Activated CD4-positive, alpha-beta T cell treated with anti-CD3 and anti-CD28 coated beads, Interleukin-2, Interleukin-4, amounts not matched to agents 100 ng/mL and 50 ng/mL, durations not matched to agents 16 hours and 8 hours (primary cell): ENCODE measurements around the gene GOSR2.
"Not testable (repeated sequence)": the region's sequence is repeated elsewhere in the genome, so short reads cannot be mapped to it uniquely, and the experiment has no call there.

Source experiments
- DNase-seq: peaks from one replicate; pipeline ENCODE4 v3.0.0-alpha.2; 2020; ENCODE audit warnings: low spot score

The GOSR2 gene

GRCh38 chr17:46894024-46894423, 28.9 kb upstream of the GOSR2 start:
- no peak for DNase-seq

- no peak for DNase-seq
Observed at GRCh38 chr17:46894476-46895151, 28.3 kb upstream of the GOSR2 start.

- no peak for DNase-seq
Observed at GRCh38 chr17:46895171-46895570, 27.8 kb upstream of the GOSR2 start.

- no peak for DNase-seq
Observed at GRCh38 chr17:46896991-46897390, 26.0 kb upstream of the GOSR2 start.

GRCh38 chr17:46898364-46898763, 24.6 kb upstream of the GOSR2 start:
- DNase-seq = no peak

- DNase-seq = no peak
Observed at GRCh38 chr17:46898860-46899259, 24.1 kb upstream of the GOSR2 start.

GRCh38 chr17:46901291-46901690, 21.7 kb upstream of the GOSR2 start:
- DNase-seq = no peak

GRCh38 chr17:46903762-46904672, 18.9 kb upstream of the GOSR2 start:
- DNase-seq = no peak

GRCh38 chr17:46908068-46908737, 14.8 kb upstream of the GOSR2 start:
- DNase-seq = no peak

GRCh38 chr17:46910179-46910927, 12.6 kb upstream of the GOSR2 start:
- no peak for DNase-seq

- DNase-seq = no peak
Observed at GRCh38 chr17:46911311-46911710, 11.6 kb upstream of the GOSR2 start.

GRCh38 chr17:46915596-46915995, 7.4 kb upstream of the GOSR2 start:
- DNase-seq = no peak

GRCh38 chr17:46916211-46916610, 6.7 kb upstream of the GOSR2 start:
- DNase-seq = no peak

GRCh38 chr17:46916623-46917022, 6.3 kb upstream of the GOSR2 start:
- DNase-seq = no peak

GRCh38 chr17:46917041-46917440, 5.9 kb upstream of the GOSR2 start:
- DNase-seq = no peak

GRCh38 chr17:46917516-46917915, 5.4 kb upstream of the GOSR2 start:
- no peak for DNase-seq

GRCh38 chr17:46921962-46922361, 998 bp upstream of the GOSR2 start:
- DNase-seq = not testable (repeated sequence)

- no peak for DNase-seq
Observed at GRCh38 chr17:46922487-46922803, 515 bp upstream of the GOSR2 start.

GRCh38 chr17:46925185-46925868, 2.4 kb downstream of the GOSR2 start:
- DNase-seq = no peak

- no peak for DNase-seq
Observed at GRCh38 chr17:46928467-46929261, 5.7 kb downstream of the GOSR2 start.

GRCh38 chr17:46929413-46929812, 6.5 kb downstream of the GOSR2 start:
- DNase-seq = no peak
